ENCODE data around the gene RNF223. TPM values are rescaled to one million over a fixed set of nuclear protein-coding genes. Genes with fewer than 3 reads are reported as not detected.

Gene RNF223
- total and polyA plus RNA-seq, 4 donors = 0.14 TPM; not detected in 3

DNA sequence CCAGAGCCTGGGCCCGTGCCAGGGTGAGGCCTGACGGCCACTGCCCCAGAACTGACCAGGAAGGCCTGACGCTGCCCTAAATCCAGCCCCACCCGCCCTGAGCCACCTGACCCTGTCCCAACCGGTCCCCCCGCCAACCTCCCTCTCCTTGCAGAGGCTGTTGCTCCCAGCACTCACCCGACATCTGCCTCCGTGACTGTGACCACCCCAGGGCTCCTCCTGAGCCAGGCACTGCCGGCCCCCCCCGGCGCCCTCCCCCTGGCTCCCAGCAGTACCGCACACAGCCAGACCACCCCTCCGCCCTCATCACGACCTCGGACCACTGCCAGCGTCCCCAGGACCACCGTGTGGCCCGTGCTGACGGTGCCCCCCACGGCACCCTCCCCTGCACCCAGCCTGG, 27.9 kb downstream of the RNF223 start:
- Histone ChIP-seq H3K9ac (ENCODE audit: low read depth in 1 of 2, low read length in 2 of 2) (no peak overlapping the region), H3K36me3 (ENCODE audit: control insufficient read depth in 4 of 4, insufficient read depth in 3 of 4, low read depth in 1 of 4, low read length in 3 of 4) (peaks cover 0 to 26% (median 8%) of the 10 kb centered on the region in 4 donors), H3K27me3 (ENCODE audit: control insufficient read depth in 4 of 4, insufficient read depth in 4 of 4, low read length in 3 of 4) (no peaks in the 10 kb centered on the region), H3K4me3 (ENCODE audit: low read depth in 1 of 3, low read length in 3 of 3) (no peak overlapping the region), H3K4me1 (ENCODE audit: control insufficient read depth in 4 of 4, insufficient read depth in 4 of 4, low read length in 3 of 4) (no peaks in the 10 kb centered on the region), H3K27ac (ENCODE audit: low read depth in 1 of 2, low read length in 2 of 2) (no peak overlapping the region), H3K9me3 (ENCODE audit: control insufficient read depth in 4 of 4, low read length in 3 of 4) (no peaks in the 10 kb centered on the region)
- TF ChIP-seq, protein P1, sequence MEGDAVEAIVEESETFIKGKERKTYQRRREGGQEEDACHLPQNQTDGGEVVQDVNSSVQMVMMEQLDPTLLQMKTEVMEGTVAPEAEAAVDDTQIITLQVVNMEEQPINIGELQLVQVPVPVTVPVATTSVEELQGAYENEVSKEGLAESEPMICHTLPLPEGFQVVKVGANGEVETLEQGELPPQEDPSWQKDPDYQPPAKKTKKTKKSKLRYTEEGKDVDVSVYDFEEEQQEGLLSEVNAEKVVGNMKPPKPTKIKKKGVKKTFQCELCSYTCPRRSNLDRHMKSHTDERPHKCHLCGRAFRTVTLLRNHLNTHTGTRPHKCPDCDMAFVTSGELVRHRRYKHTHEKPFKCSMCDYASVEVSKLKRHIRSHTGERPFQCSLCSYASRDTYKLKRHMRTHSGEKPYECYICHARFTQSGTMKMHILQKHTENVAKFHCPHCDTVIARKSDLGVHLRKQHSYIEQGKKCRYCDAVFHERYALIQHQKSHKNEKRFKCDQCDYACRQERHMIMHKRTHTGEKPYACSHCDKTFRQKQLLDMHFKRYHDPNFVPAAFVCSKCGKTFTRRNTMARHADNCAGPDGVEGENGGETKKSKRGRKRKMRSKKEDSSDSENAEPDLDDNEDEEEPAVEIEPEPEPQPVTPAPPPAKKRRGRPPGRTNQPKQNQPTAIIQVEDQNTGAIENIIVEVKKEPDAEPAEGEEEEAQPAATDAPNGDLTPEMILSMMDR (IDR thresholded peaks at IDR 0.05; ENCODE audit: low read depth, low read length, missing input control) = no peak
- TF ChIP-seq HNF4A (conservative IDR thresholded peaks at IDR 0.05) (no peak), TAF1 (conservative IDR thresholded peaks at IDR 0.05) (no peak), RAD21 (IDR thresholded peaks at IDR 0.05) (no peak), YY1 (IDR thresholded peaks at IDR 0.05) (no peak)
- 96% methylated on average over 20 of the region's 20 CpGs for WGBS
- DNase-seq (ENCODE audit: low spot score) = no peak

DNA sequence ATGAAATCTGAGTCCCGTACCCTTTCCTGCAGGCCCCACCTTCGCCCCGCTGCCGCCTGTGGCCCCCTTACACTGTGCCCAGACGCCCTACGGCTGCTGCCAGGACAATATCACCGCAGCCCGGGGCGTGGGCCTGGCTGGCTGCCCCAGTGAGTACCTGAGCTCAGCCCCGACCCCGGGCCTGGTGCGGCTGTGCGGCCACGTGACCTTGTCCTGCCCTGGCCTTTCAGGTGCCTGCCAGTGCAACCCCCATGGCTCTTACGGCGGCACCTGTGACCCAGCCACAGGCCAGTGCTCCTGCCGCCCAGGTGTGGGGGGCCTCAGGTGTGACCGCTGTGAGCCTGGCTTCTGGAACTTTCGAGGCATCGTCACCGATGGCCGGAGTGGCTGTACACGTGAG, 29.0 kb downstream of the RNF223 start:
- H3K27me3 ChIP-seq (ENCODE audit: control insufficient read depth in 4 of 4, insufficient read depth in 4 of 4, low read length in 3 of 4) = no peaks in the 10 kb centered on the region
- no peak overlapping the region for H3K9ac ChIP-seq (ENCODE audit: low read depth in 1 of 2, low read length in 2 of 2)
- WGBS = 94% methylated on average over 23 of the region's 23 CpGs
- TF ChIP-seq, protein P2, sequence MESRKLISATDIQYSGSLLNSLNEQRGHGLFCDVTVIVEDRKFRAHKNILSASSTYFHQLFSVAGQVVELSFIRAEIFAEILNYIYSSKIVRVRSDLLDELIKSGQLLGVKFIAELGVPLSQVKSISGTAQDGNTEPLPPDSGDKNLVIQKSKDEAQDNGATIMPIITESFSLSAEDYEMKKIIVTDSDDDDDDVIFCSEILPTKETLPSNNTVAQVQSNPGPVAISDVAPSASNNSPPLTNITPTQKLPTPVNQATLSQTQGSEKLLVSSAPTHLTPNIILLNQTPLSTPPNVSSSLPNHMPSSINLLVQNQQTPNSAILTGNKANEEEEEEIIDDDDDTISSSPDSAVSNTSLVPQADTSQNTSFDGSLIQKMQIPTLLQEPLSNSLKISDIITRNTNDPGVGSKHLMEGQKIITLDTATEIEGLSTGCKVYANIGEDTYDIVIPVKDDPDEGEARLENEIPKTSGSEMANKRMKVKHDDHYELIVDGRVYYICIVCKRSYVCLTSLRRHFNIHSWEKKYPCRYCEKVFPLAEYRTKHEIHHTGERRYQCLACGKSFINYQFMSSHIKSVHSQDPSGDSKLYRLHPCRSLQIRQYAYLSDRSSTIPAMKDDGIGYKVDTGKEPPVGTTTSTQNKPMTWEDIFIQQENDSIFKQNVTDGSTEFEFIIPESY (IDR thresholded peaks at IDR 0.05) = no peak
- no peak for TF ChIP-seq RAD21 (IDR thresholded peaks at IDR 0.05)
- TF ChIP-seq HNF4A (conservative IDR thresholded peaks at IDR 0.05) = no peak
- TF ChIP-seq TAF1 (conservative IDR thresholded peaks at IDR 0.05) = no peak
- TF ChIP-seq, protein P3, sequence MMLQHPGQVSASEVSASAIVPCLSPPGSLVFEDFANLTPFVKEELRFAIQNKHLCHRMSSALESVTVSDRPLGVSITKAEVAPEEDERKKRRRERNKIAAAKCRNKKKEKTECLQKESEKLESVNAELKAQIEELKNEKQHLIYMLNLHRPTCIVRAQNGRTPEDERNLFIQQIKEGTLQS (IDR thresholded peaks at IDR 0.05) = no peak
- TF ChIP-seq JUND (IDR thresholded peaks at IDR 0.05) = no peak
- TF ChIP-seq, protein P1 (IDR thresholded peaks at IDR 0.05; ENCODE audit: low read depth, low read length, missing input control) = no peak
- TF ChIP-seq YY1 (IDR thresholded peaks at IDR 0.05) = no peak
- no peak for TF ChIP-seq FOXA2 (IDR thresholded peaks at IDR 0.05)
- no peak for TF ChIP-seq HNF4G (IDR thresholded peaks at IDR 0.05)
- no peak for TF ChIP-seq FOXA1 (IDR thresholded peaks at IDR 0.05)
- no peak for TF ChIP-seq GABPA (IDR thresholded peaks at IDR 0.05 in 1 of 2, conservative IDR thresholded peaks at IDR 0.05 in 1 of 2)
- no peak for TF ChIP-seq EGR1 (IDR thresholded peaks at IDR 0.05; ENCODE audit: low read depth in 2 of 2)
- TF ChIP-seq NR2F2 (IDR thresholded peaks at IDR 0.05) = no peak
- TF ChIP-seq, protein P4, sequence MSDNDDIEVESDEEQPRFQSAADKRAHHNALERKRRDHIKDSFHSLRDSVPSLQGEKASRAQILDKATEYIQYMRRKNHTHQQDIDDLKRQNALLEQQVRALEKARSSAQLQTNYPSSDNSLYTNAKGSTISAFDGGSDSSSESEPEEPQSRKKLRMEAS (IDR thresholded peaks at IDR 0.05) = no peak
- TF ChIP-seq RXRA (IDR thresholded peaks at IDR 0.05) = no peak
- TF ChIP-seq SP1 (IDR thresholded peaks at IDR 0.05) = no peak
- peaks cover 3 to 5% (median 5%) of the 10 kb centered on the region in 4 donors for H3K4me1 ChIP-seq (ENCODE audit: control insufficient read depth in 4 of 4, insufficient read depth in 4 of 4, low read length in 3 of 4)
- no peak overlapping the region for H3K4me3 ChIP-seq (ENCODE audit: low read depth in 1 of 3, low read length in 3 of 3)
- peaks cover 0 to 26% (median 8%) of the 10 kb centered on the region in 4 donors for H3K36me3 ChIP-seq (ENCODE audit: control insufficient read depth in 4 of 4, insufficient read depth in 3 of 4, low read depth in 1 of 4, low read length in 3 of 4)
- H3K9me3 ChIP-seq (ENCODE audit: control insufficient read depth in 4 of 4, low read length in 3 of 4) = no peaks in the 10 kb centered on the region
- H3K27ac ChIP-seq (ENCODE audit: low read depth in 1 of 2, low read length in 2 of 2) = no peak overlapping the region
- no peak for DNase-seq (ENCODE audit: low spot score)

Measured in liver (tissue), 9 donors.